C1 segment of cervical spinal cord (tissue), 14 donors: ENCODE results near the gene ZNF219.

ENCODE experiments used
- DNase-seq, 14 donors: peaks; one replicate each; lab custom pipeline; 2025; lab: John Stamatoyannopoulos, UW

ZNF219 gene

DNA sequence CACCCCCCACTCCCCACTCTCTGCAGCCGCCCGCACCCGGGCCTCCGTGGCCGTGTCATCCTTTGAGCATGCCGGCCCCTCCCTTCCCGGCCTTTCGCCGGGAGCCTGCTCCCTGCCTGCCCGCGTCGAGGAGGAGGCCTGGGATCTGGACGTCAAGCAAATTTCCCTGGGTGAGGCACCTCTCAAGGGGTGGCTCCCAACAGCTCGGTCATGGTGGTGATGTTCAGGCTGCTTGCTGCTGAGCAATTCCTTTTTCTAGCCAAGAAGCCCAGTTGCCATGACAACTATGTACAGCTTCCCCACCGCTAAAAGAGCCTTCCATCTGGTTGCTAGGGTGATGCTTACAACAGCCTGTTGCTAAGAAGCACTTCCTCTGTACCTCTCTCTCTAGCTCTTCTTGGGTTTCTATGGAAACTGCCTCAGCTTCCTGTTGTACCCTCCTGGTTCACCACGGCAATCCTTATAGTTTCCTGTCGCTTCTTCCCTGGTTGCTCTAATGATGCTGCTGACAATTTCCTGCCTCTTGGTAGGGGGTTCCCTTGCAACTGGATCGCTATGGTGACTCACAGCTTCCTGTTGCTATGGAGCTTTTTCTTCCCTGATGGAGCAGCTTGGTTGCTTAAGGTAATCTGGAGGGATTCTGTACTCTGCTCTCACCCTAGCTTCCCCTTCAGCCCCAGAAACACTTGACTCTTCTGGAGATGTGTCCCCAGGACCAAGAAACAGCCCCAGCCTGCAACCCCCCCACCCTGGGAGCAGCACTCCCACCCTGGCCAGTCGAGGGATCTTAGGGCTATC lies 11.0 kb downstream of the ZNF219 start:
- DNase-seq = peak in 6 of 14 donors; percentile 15 to 81 (median 24)

- DNase-seq = no peak
Measured at GRCh38 chr14:21086908-21087293, 11.6 kb downstream of the ZNF219 start.

- DNase-seq = no peak
Measured at GRCh38 chr14:21084998-21085853, 13.2 kb downstream of the ZNF219 start.

- DNase-seq = no peak
Measured at GRCh38 chr14:21084396-21084795, 14.1 kb downstream of the ZNF219 start.

DNA sequence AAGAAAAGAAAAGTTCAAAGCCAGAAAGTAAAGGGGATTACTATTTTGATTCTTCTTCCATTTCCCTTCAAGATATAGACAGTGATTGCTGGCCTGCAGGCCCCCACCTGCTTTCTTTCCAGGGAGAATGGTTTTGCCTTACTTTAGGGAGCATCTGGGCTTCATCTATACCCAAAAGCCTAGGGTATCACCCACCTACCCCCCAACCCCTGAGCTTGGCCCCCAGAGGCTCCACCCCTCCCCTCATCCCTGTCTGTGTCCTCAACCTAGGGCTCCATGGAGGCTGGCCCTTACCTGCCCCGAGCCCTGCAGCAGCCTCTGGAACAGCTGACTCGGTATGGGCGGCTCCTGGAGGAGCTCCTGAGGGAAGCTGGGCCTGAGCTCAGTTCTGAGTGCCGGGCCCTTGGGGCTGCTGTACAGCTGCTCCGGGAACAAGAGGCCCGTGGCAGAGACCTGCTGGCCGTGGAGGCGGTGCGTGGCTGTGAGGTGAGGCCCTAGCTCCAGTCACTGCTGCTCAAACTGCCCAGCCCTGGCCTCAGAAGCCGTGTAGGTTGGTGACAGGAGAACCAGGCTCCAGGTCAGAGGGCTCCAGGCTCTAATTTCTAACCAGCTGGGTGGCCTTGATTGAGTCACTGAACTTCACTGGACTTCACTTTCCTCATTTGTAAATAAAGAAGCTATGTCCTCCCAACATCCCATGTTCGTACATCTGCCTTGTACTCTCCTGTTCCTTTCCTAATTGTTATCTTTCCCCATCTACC lies 14.7 kb downstream of the ZNF219 start:
- DNase-seq = no peak

- no peak for DNase-seq
Measured at GRCh38 chr14:21081521-21082142, 16.8 kb downstream of the ZNF219 start.

DNA sequence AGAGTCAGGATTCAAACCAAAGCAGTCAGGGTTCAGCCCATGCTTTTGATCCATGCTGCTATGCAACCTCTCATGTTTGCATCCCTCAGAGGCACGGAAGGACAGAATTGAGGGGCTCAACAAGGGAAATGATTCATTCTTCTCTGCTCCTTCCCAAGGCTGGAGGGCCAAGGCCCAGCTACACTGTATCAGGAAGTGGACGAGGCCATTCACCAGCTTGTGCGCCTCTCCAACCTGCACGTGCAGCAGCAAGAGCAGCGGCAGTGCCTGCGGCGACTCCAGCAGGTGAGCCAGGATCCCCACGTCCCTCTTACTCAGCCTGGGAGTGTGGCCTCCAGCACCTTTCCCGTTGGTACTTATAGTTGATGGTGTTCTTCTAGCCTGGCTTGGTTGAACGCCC lies 19.7 kb downstream of the ZNF219 start:
- DNase-seq = no peak

- DNase-seq = no peak
Measured at GRCh38 chr14:21078287-21078686, 20.2 kb downstream of the ZNF219 start.

DNA sequence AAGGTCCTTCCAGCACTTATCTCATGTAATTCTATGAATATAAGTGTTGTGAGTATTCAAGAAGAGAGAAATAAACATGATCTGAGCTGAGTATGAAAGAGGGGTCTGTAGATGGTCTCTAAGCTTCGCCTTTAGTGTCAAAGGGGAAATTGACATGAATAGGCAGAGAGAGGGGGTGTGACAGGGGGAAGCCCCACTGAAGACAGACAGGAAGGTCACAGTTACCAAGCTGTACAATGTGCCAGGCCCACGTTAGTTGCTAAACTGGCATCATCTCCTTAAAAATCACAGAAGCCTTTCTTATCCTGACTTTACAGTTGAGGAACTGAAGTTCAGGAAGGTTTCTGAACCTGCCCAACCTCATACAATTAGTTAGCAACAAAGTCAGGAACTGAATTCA lies 20.8 kb downstream of the ZNF219 start:
- no peak for DNase-seq

GRCh38 chr14:21075719-21076437 lies 22.6 kb downstream of the ZNF219 start:
- DNase-seq = no peak

GRCh38 chr14:21074398-21075272 lies 23.8 kb downstream of the ZNF219 start:
- DNase-seq = peak in 1 of 14 donors; percentile 46

DNA sequence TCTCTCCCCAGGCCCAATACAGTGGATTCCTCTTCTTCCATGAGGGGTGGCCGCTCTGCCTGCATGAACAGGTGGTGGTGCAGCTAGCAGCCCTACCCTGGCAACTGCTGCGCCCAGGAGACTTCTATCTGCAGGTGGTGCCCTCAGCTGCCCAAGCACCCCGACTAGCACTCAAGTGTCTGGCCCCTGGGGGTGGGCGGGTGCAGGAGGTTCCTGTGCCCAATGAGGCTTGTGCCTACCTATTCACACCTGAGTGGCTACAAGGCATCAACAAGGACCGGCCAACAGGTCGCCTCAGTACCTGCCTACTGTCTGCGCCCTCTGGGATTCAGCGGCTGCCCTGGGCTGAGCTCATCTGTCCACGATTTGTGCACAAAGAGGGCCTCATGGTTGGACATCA lies 24.5 kb downstream of the ZNF219 start:
- no peak for DNase-seq

DNA sequence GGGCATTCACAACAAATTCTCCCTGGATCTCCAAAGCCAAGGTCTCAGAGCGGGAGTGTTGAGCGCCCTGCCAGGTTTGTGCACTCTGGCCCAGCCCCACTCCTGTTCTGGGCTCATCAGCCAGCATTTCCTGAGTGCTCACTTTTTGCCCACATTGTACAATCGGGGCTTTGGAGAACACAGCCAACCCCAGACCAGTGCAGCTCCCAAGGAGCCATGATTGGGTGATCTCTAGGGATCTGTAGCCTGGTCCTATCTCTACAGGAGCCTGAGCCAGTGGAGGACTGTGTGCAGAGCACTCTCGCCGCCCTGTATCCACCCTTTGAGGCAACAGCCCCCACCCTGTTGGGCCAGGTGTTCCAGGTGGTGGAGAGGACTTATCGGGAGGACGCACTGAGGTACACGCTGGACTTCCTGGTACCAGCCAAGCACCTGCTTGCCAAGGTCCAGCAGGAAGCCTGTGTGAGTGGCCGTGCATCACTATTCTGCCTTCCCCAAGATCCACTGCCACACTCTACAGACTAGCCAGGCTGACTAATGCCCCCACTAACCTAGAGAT lies 25.6 kb downstream of the ZNF219 start:
- DNase-seq = peak in 1 of 14 donors; percentile 12

DNA sequence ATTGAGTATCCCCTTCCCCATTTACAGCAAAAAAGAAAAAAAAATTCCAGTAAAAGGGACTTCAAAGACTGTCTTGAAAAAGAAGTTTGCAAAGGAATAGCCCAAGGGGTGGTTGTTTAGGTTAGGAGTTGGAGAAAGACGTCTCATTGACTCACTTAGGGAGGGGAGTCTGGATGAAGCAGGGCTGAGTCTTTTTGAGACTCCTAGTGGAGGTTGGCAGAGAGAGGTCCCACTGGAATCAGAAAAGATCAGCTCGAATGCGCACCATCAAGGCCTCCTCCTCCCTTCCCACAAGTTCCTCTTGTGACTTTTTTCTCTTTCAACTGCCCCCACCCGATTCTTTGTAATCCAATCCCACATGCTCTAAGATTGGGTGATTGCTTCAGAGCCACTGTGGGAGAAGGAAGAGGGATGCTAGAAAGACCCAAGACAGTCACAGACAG lies 26.4 kb downstream of the ZNF219 start:
- peak in 5 of 14 donors; percentile 9 to 42 (median 16) for DNase-seq

- peak in 13 of 14 donors; percentile 44 to 88 (median 74) for DNase-seq
Measured at GRCh38 chr14:21071225-21072030, 27.0 kb downstream of the ZNF219 start.

DNA sequence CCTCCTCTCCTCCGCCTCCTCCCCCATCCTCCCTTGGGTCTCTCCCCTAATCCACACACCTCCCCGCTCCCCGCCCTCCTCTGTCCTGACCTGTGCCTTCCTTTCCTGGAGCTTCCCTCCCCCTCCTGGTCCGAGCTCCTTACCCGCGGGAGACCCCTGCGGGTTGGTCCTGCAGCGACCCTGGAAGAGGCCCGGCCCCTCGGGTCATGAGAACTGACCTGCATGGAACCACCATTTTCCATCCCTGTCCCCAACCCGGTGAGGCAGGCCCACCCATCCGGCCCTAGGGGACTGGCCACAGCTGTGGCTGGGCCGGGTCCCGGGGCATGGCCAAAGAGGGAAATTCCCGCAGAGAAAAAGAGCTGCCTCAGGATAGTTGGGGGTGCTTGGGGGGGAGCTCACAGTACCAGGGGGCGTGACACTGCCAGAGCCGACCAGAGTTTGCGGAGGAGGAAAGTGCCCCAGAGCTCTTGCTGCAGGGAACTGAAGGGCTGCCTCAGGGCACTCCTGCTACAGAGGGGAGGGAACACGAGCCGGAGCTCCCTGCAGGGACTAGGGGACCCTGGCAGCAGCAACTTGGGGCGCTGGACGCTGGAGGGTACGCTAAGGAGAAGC lies 27.7 kb downstream of the ZNF219 start:
- peak in 12 of 14 donors; percentile 39 to 78 (median 71) for DNase-seq

DNA sequence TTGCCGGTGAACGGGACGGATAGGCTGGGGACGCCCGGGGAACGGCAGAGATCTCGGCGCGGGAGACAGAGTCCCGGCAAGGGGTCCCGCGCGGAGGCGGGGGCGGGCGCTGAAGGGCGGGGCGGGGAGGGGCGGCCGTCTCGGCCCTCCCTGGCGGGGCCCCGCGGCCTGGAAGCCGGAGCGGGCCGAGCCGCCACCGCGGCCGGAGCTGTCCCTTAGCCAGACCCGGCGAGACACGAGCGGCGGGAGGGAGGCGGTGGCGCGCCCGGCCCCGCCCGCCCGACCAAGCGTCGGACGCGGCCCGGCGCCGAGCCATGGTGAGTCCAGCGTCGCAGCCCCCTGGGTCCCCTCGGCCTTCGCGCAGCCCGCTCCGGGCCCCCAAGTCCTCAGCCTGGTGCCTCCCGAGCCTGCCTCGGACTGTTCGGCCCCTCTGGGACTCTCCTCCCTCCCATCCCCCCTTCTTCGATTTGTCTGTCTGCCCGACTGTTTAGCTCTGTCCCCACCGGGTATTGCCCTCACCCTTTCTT lies 28.3 kb downstream of the ZNF219 start, which contains the start of gene ARHGEF40:
Gene ARHGEF40 (plus strand): TSS at position 222 of the 527 bp plus-strand sequence. CDS start 93 bp downstream, at position 315.
- peak in 13 of 14 donors; percentile 61 to 85 (median 78) for DNase-seq
